ENCODE data around the gene CC2D1A.

Gene CC2D1A

DNA sequence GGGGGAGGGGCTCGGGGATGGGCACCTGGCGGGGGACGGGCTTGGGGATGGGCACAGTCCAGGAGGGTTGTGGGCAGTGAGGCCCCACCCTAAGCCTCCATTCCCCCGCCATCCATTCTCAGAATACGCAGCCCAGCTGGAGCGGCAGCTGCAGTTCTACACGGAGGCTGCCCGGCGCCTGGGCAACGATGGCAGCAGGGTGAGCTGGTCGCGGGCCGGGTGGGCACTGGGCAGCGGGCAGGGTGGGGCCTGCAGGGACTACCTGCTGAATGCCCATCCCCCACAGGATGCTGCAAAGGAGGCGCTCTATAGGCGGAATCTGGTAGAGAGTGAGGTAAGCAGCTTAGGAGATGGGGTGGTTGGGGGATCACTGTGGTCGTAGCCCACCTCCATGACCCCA lies 24.0 kb downstream of the CC2D1A start:
- Histone ChIP-seq H3K9me3 (ENCODE audit: severe bottlenecking) (no peaks in the 10 kb centered on the region), H3K4me3 (ENCODE audit: low read depth, low read length) (no peak overlapping the region), H3K27me3 (ENCODE audit: insufficient read depth, low read depth, severe bottlenecking) (no peaks in the 10 kb centered on the region), H3K27ac (no peak overlapping the region), H3K36me3 (peaks cover 33% of the 10 kb centered on the region)
- TF ChIP-seq, protein P1, sequence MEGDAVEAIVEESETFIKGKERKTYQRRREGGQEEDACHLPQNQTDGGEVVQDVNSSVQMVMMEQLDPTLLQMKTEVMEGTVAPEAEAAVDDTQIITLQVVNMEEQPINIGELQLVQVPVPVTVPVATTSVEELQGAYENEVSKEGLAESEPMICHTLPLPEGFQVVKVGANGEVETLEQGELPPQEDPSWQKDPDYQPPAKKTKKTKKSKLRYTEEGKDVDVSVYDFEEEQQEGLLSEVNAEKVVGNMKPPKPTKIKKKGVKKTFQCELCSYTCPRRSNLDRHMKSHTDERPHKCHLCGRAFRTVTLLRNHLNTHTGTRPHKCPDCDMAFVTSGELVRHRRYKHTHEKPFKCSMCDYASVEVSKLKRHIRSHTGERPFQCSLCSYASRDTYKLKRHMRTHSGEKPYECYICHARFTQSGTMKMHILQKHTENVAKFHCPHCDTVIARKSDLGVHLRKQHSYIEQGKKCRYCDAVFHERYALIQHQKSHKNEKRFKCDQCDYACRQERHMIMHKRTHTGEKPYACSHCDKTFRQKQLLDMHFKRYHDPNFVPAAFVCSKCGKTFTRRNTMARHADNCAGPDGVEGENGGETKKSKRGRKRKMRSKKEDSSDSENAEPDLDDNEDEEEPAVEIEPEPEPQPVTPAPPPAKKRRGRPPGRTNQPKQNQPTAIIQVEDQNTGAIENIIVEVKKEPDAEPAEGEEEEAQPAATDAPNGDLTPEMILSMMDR (IDR thresholded peaks at IDR 0.05; ENCODE audit: low read depth, low read length) = no peak
- DNase-seq = no peak

DNA sequence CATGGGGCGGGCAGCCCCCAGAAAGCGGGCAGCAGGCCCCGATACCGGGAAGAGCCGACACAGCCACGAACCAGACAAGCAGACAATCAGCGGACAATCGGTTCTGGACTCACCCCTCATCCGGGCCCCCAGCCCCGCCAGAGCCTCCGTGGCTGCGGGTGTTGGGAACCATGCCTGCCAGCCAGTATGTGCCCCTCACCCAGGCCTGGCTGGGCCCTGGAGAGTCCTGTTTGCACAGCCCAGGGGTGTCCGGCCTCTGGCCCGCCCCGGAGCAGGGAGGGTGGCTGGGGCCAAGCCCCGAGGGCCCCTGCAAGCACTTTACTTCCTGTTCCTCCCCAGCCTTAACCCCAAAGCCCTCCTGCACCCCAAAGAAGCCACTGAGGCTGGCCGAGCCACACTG lies 24.4 kb downstream of the CC2D1A start:
- no peak for DNase-seq
- TF ChIP-seq, protein P1 (IDR thresholded peaks at IDR 0.05; ENCODE audit: low read depth, low read length) = no peak
- Histone ChIP-seq H3K27me3 (ENCODE audit: insufficient read depth, low read depth, severe bottlenecking) (no peaks in the 10 kb centered on the region), H3K4me3 (ENCODE audit: low read depth, low read length) (no peak overlapping the region), H3K36me3 (peaks cover 29% of the 10 kb centered on the region), H3K9me3 (ENCODE audit: severe bottlenecking) (no peaks in the 10 kb centered on the region), H3K27ac (no peak overlapping the region)

DNA sequence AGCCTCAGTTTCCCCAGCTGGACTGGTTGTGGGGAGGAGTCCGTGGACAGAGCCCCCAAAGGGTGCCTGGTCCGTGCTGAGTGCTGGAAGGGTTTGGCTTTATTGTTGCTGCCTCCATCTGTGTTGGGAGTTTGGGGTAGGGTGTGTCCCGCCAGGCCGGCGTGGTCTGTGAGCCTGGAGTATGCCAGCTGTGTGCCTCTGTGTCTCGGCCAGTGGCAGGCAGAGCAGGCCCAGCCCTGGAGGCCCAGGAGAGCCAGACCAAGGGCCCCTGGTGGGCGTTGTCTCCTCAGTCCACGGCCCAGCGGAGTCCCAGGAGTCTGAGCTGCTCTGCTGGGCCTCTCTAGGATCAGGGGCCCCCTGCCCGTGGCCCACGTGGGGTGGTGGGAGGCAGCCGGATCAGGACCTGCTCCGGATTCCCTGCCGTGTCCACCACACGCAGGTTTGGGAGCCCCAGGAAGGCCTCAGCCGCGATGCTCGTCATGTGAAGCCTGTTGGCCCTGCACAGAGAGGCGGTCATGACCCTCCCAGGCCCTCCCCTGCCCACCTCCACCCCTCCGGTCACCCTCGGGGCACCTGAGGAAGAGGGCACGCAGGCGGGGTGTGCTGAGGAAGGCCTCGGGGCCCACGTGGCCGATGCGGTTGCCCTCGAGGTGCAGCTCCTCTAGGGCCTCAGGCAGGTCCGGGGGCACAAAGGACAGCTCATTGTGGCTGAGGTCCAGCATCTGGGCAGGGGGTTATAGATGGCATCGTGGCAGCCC lies 25.6 kb downstream of the CC2D1A start:
- TF ChIP-seq, protein P1 (IDR thresholded peaks at IDR 0.05; ENCODE audit: low read depth, low read length) = no peak
- Histone ChIP-seq H3K27ac (no peak overlapping the region), H3K27me3 (ENCODE audit: insufficient read depth, low read depth, severe bottlenecking) (no peaks in the 10 kb centered on the region), H3K36me3 (peaks cover 21% of the 10 kb centered on the region), H3K9me3 (ENCODE audit: severe bottlenecking) (no peaks in the 10 kb centered on the region), H3K4me3 (ENCODE audit: low read depth, low read length) (no peak overlapping the region)
- no peak for DNase-seq

DNA sequence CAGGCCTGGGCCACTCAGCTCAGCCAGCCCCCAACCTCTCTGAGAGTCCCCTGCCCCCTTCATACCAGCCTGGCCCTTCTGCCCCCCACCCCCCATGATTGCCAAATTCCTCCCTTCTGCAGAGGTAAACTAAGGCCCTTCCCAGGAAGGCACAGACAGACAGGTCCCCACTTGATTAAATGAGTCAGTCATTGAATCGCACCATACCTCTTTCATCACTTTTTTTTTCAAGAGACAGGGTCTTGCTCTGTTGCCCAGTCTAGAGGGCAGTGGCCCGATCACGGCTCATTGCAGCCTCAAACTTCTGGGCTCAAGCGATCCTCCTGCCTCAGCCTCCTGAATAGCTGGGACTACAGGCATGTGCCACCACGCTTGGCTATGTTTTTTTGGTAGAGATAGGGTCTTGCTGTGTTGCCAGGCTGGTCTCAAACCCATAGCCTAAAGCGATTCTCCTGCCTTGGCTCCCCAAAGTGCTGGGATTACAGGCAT lies 26.2 kb downstream of the CC2D1A start:
- H3K27me3 ChIP-seq (ENCODE audit: insufficient read depth, low read depth, severe bottlenecking) = no peaks in the 10 kb centered on the region
- H3K9me3 ChIP-seq (ENCODE audit: severe bottlenecking) = no peaks in the 10 kb centered on the region
- no peak overlapping the region for H3K27ac ChIP-seq
- H3K36me3 ChIP-seq = peaks cover 15% of the 10 kb centered on the region
- TF ChIP-seq, protein P1 (IDR thresholded peaks at IDR 0.05; ENCODE audit: low read depth, low read length) = no peak
- H3K4me3 ChIP-seq (ENCODE audit: low read depth, low read length) = no peak overlapping the region
- no peak for DNase-seq

DNA sequence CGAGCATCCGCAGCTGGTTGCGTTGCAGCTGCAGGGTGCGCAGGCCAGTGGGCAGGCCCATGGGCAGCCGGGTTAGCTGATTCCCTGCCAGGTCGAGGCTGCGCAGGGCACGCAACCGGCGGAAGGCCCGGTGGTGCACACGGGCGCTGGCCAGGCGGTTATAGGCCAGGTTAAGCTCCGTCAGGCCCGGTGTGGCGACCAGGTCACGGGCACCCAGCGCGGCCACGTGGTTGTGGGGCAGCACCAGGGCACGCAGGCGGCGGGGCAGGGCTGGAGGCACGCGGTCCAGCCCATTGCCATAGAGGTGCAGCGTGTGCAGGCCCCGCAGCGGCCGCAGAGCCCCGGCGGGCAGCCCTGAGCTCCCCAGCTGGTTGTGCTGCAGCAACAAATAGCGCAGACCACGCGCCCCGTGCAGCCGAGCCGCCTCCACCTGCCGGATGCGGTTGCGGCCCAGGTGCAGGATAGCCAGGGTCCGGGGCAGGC lies 27.0 kb downstream of the CC2D1A start:
- Histone ChIP-seq H3K27me3 (ENCODE audit: insufficient read depth, low read depth, severe bottlenecking) (no peaks in the 10 kb centered on the region), H3K36me3 (peaks cover 12% of the 10 kb centered on the region), H3K4me3 (ENCODE audit: low read depth, low read length) (no peak overlapping the region), H3K27ac (no peak overlapping the region), H3K9me3 (ENCODE audit: severe bottlenecking) (no peaks in the 10 kb centered on the region)
- no peak for DNase-seq
- TF ChIP-seq, protein P1 (IDR thresholded peaks at IDR 0.05; ENCODE audit: low read depth, low read length) = no peak

DNA sequence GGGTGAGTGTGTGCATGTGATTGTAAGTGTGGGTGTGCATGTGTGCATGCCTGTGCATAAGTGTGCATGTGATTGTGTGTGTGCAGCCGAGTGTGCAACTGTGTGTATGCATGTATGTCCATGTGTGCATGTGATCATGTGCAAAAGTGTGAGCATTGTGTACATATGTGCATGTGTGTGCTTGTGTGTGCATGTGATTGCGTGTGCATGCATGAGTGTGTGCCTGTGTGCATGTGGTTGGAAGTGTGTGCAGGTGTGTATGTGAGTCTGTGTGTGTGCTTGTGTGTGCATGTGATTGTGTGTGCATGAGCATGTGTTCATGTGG lies 28.7 kb downstream of the CC2D1A start:
- Histone ChIP-seq H3K9me3 (ENCODE audit: severe bottlenecking) (no peaks in the 10 kb centered on the region), H3K27ac (no peak overlapping the region), H3K36me3 (peaks cover 7% of the 10 kb centered on the region), H3K4me3 (ENCODE audit: low read depth, low read length) (no peak overlapping the region), H3K27me3 (ENCODE audit: insufficient read depth, low read depth, severe bottlenecking) (no peaks in the 10 kb centered on the region)
- no peak for DNase-seq
- TF ChIP-seq, protein P1 (IDR thresholded peaks at IDR 0.05; ENCODE audit: low read depth, low read length) = no peak

All from WERI-Rb-1 (cell line).